C4-2B (cell line): ENCODE measurements around the gene SPATA1.
A peak's percentile ranks its signal among the peaks of the same experiment; 100 is the strongest.

Source experiments
- CTCF ChIP-seq: fragments of 450-650 bp; conservative IDR thresholded peaks from 2 replicates; pipeline ENCODE4 v1.5.1; 2017; ENCODE audit warnings: mild to moderate bottlenecking
- ZFX ChIP-seq: fragments of 450-650 bp; IDR thresholded peaks from 2 replicates; pipeline ENCODE4 v1.6.1; 2017

DNA sequence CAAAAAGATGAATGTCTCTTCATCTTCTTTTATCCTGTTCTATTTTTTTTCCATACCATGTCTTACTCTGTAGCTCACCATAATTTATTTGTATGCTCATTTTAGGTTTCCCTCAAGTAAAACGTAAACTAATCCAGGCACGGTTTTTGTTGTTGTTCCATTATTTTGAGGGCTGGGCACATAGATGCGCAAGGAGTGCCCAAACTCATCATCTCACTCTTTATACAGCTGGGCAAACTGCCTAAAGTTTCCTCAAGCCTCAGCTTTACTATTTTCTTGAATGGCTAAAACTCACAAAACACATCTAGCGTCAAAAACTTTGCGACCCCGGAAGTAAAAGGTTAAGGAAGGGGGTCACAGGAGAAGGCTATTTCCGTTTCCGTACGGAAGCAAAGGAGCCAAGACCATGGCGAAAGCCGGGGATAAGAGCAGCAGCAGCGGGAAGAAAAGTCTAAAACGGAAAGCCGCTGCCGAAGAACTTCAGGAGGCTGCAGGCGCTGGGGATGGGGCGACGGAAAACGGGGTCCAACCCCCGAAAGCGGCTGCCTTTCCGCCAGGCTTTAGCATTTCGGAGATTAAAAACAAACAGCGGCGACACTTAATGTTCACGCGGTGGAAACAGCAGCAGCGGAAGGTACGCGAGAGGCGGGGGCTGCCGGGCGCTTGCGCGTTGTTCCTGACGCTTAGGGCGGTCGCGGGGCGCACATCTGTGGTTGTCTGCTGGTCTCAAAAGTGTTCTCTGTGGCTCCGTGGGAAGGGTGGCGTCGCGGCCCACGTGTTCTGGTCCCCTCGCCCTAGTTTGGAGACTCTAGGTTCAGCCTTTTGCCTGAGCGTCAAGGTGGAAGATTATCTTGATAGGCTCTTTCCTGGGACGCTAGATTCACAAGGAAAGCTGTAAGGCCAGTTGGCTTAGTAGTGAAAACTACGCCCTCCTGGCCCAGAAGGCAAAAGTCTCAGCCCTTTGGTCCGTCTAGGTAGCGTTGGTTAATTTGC, 27.0 kb upstream of the SPATA1 start, which contains the start of gene RPF1:
- TF ChIP-seq CTCF (0 out of 2 replicates have a peak, but pooled peaks have one; percentile 12), ZFX (no peak)
